HEK293T (cell line): ENCODE data around the gene MAK.
"Not testable (repeated sequence)": the region's sequence is repeated elsewhere in the genome, so short reads cannot be mapped to it uniquely, and the experiment has no call there.

Experiments
- CTCF ChIA-PET: fragments of 350-600 bp; formaldehyde crosslinking; extraction: SDS; loops from one replicate; lab custom pipeline; 2021; ENCODE audit warnings: antibody characterized with exemption, inconsistent platforms; lab: Yijun Ruan, JAX
- POLR2A ChIA-PET: fragments of 350-600 bp; formaldehyde crosslinking; extraction: SDS; loops from one replicate; lab custom pipeline; 2020; ENCODE audit warnings: antibody characterized with exemption, inconsistent platforms; lab: Yijun Ruan, JAX
- DNase-seq: peaks from one replicate; pipeline ENCODE4 v3.0.0; 2012; ENCODE audit warnings: mixed read lengths; ENCODE audit errors: extremely low spot score
- ARNT ChIP-seq: fragments of 450-650 bp; IDR thresholded peaks from 2 replicates; pipeline ENCODE4 v1.6.1; 2017; ENCODE audit warnings: mild to moderate bottlenecking
- BHLHE40 ChIP-seq: fragments of 450-650 bp; IDR thresholded peaks from 2 replicates; pipeline ENCODE4 v1.6.1; 2016; ENCODE audit warnings: mild to moderate bottlenecking, moderate library complexity, borderline replicate concordance
- CTBP1 ChIP-seq: fragments of 450-650 bp; IDR thresholded peaks from 2 replicates; pipeline ENCODE4 v1.6.1; 2016; ENCODE audit warnings: borderline replicate concordance
- ELF4 ChIP-seq: fragments of 450-650 bp; IDR thresholded peaks from 2 replicates; pipeline ENCODE4 v1.6.1; 2017; ENCODE audit warnings: antibody characterized with exemption
- FOXA1 ChIP-seq: fragments of 450-650 bp; IDR thresholded peaks from 2 replicates; pipeline ENCODE4 v1.6.1; 2016; ENCODE audit warnings: mild to moderate bottlenecking
- FOXK2 ChIP-seq: fragments of 450-650 bp; IDR thresholded peaks from 2 replicates; pipeline ENCODE4 v1.6.1; 2016; ENCODE audit warnings: mild to moderate bottlenecking
- FOXM1 ChIP-seq: fragments of 450-650 bp; IDR thresholded peaks from 2 replicates; pipeline ENCODE4 v1.6.1; 2017; ENCODE audit warnings: mild to moderate bottlenecking, borderline replicate concordance
- HDGF ChIP-seq: fragments of 450-650 bp; IDR thresholded peaks from 2 replicates; pipeline ENCODE4 v1.6.1; 2017; ENCODE audit warnings: antibody characterized with exemption, borderline replicate concordance
- L3MBTL2 ChIP-seq: fragments of 450-650 bp; conservative IDR thresholded peaks from 2 replicates; pipeline ENCODE4 v1.6.1; 2016; ENCODE audit warnings: mild to moderate bottlenecking
- LEF1 ChIP-seq: fragments of 450-650 bp; IDR thresholded peaks from 2 replicates; pipeline ENCODE4 v1.6.1; 2017; ENCODE audit warnings: mild to moderate bottlenecking, borderline replicate concordance
- NFRKB ChIP-seq: fragments of 450-650 bp; IDR thresholded peaks from 2 replicates; pipeline ENCODE4 v1.6.1; 2016; ENCODE audit warnings: mild to moderate bottlenecking, moderate library complexity
- PKNOX1 ChIP-seq: fragments of 450-650 bp; IDR thresholded peaks from 2 replicates; pipeline ENCODE4 v1.6.1; 2016
- SP1 ChIP-seq: fragments of 450-650 bp; IDR thresholded peaks from 2 replicates; pipeline ENCODE4 v1.6.1; 2017
- SUZ12 ChIP-seq: fragments of 450-650 bp; IDR thresholded peaks from 2 replicates; pipeline ENCODE4 v1.6.1; 2016; ENCODE audit warnings: mild to moderate bottlenecking
- TARDBP ChIP-seq: fragments of 450-650 bp; IDR thresholded peaks from 2 replicates; pipeline ENCODE4 v1.6.1; 2016
- ZNF384 ChIP-seq: fragments of 450-650 bp; IDR thresholded peaks from 2 replicates; pipeline ENCODE4 v1.6.1; 2016

MAK gene

GRCh38 chr6:10749734-10750133 is 88.6 kb downstream of the MAK start:
- ChIA-PET CTCF (no interaction called here), POLR2A (no interaction called here)
- no peak for TF ChIP-seq SUZ12
- TF ChIP-seq ELF4: no peak
- TF ChIP-seq SP1: no peak
- TF ChIP-seq TARDBP: no peak
- TF ChIP-seq BHLHE40: no peak
- no peak for TF ChIP-seq ARNT
- no peak for TF ChIP-seq ZNF384
- TF ChIP-seq FOXA1: no peak
- no peak for TF ChIP-seq L3MBTL2
- no peak for TF ChIP-seq FOXK2
- no peak for TF ChIP-seq HDGF
- TF ChIP-seq PKNOX1: no peak
- no peak for TF ChIP-seq NFRKB
- TF ChIP-seq FOXM1: no peak
- no peak for DNase-seq

GRCh38 chr6:10747251-10747972 is 90.9 kb downstream of the MAK start, which contains the start of gene TMEM14B:
TMEM14B (plus strand) TSS chr6:10747805; CDS start chr6:10749246, 1,441 bp downstream.
- POLR2A ChIA-PET: interaction anchor here (1.1 to 4.7 kb wide), 7 partner anchors 9 to 53 kb away, joined by 3 to 40 read pairs (median 7); partner anchors contain the start of genes C6orf52, PAK1IP1 and TMEM14C
- CTCF ChIA-PET: interaction anchor here (1.3 kb wide), 1 partner anchor 24 kb away, joined by 5 read pairs; no protein-coding TSS in a partner anchor
- DNase-seq: peak; percentile 100
- TF ChIP-seq ARNT (peak; percentile 76), FOXK2 (no peak), PKNOX1 (no peak), L3MBTL2 (peak; percentile 77)

GRCh38 chr6:10746915-10747250 is 91.5 kb downstream of the MAK start:
- POLR2A ChIA-PET: interaction anchor here (0.6 to 4.7 kb wide), 9 partner anchors 10 to 52 kb away, joined by 3 to 40 read pairs (median 6); partner anchors contain the start of genes C6orf52, PAK1IP1 and TMEM14C

GRCh38 chr6:10745116-10745515 is 93.2 kb downstream of the MAK start:
- DNase-seq: no peak
- POLR2A ChIA-PET: interaction anchor here (4.7 kb wide), 1 partner anchor 22 kb away, joined by 40 read pairs; the partner anchor contains the start of gene TMEM14C
- CTCF ChIA-PET: no interaction called here
- TF ChIP-seq PKNOX1 (no peak), CTBP1 (no peak), ARNT (no peak), ELF4 (no peak), LEF1 (no peak), HDGF (no peak)

More at GRCh38 chr6:10746915-10747250, 91.5 kb downstream of the MAK start:
- no peak for DNase-seq
- CTCF ChIA-PET: interaction anchor here (1.3 kb wide), 1 partner anchor 23 kb away, joined by 5 read pairs; no protein-coding TSS in a partner anchor
- no peak for TF ChIP-seq HDGF
- TF ChIP-seq FOXM1: no peak
- TF ChIP-seq ZNF384: no peak
- TF ChIP-seq SP1: no peak
- no peak for TF ChIP-seq ELF4
- TF ChIP-seq SUZ12: no peak
- TF ChIP-seq PKNOX1: no peak
- no peak for TF ChIP-seq TARDBP
- TF ChIP-seq CTBP1: no peak

GRCh38 chr6:10743515-10743914 is 94.8 kb downstream of the MAK start:
- ChIA-PET CTCF (no interaction called here), POLR2A (interaction anchor here (1.5 to 4.7 kb wide), 3 partner anchors 21 to 42 kb away, joined by 3 to 40 read pairs (median 6); partner anchors contain the start of gene TMEM14C)
- TF ChIP-seq FOXK2 (no peak), FOXM1 (no peak), SP1 (no peak), LEF1 (no peak), NFRKB (no peak), ARNT (no peak)
- no peak for DNase-seq

GRCh38 chr6:10742251-10742650 is 96.1 kb downstream of the MAK start:
- TF ChIP-seq SP1 (no peak), ZNF384 (no peak), FOXM1 (no peak), TARDBP (no peak), FOXA1 (no peak)
- POLR2A ChIA-PET: interaction anchor here (1.0 to 1.8 kb wide), 3 partner anchors 18 to 41 kb away, joined by 3 to 6 read pairs (median 5); partner anchors contain the start of gene TMEM14C
- CTCF ChIA-PET: no interaction called here
- no peak for DNase-seq

GRCh38 chr6:10741643-10742042 is 96.7 kb downstream of the MAK start:
- POLR2A ChIA-PET: interaction anchor here (1.0 to 1.8 kb wide), 2 partner anchors 17 to 19 kb away, joined by 5 to 6 read pairs; partner anchors contain the start of gene TMEM14C
- DNase-seq, CTCF ChIA-PET: not testable (repeated sequence)
